Measurements from ENCODE around the gene MEIS2. TPM values are rescaled to one million over a fixed set of nuclear protein-coding genes. Genes with fewer than 3 reads are reported as not detected.
A peak's percentile ranks its signal among the peaks of the same experiment; 100 is the strongest.

Gene MEIS2
- total and polyA plus RNA-seq, 8 donors = 9.1 to 30.5 (median 14.8) TPM

- no peaks in the 10 kb centered on the region for H3K36me3 ChIP-seq
- H3K27me3 ChIP-seq = no peaks in the 10 kb centered on the region
- H3K9me3 ChIP-seq = no peaks in the 10 kb centered on the region
- no peak for DNase-seq
- no peak for TF ChIP-seq CTCF (IDR thresholded peaks at IDR 0.05)
- H3K4me1 ChIP-seq = peaks cover 14 to 28% (median 15%) of the 10 kb centered on the region in 3 donors
- no peak overlapping the region for H3K4me3 ChIP-seq
- no peak for FAIRE-seq
- WGBS, 2 donors = 62 to 76% methylated on average over 4 of the region's 4 CpGs
- intact Hi-C loops (cut with DNase I) = no loop called here
- peak; percentile 37 to 76 (median 51) for ATAC-seq
- H3K27ac ChIP-seq = peak overlapping the region in 1 of 4 donors; percentile 8
These were observed 182.7 kb downstream of the MEIS2 start for GRCh38 chr15:36917411-36918267.

GRCh38 chr15:36914960-36915808 lies 185.2 kb downstream of the MEIS2 start:
- H3K27me3 ChIP-seq = no peaks in the 10 kb centered on the region
- H3K4me1 ChIP-seq = peaks cover 14 to 35% (median 15%) of the 10 kb centered on the region in 3 donors
- DNase-seq (no peak), ATAC-seq (peak; percentile 79 to 88 (median 86)), FAIRE-seq (no peak)
- no peaks in the 10 kb centered on the region for H3K36me3 ChIP-seq
- H3K27ac ChIP-seq = peak overlapping the region in 2 of 4 donors; percentile 35 to 60
- H3K9me3 ChIP-seq = no peaks in the 10 kb centered on the region
- H3K4me3 ChIP-seq = no peak overlapping the region
- no peak for TF ChIP-seq CTCF (IDR thresholded peaks at IDR 0.05)
- intact Hi-C loops (cut with DNase I) = no loop called here
- 34 to 38% methylated on average over 3 of the region's 3 CpGs for WGBS, 2 donors

- H3K9me3 ChIP-seq = no peaks in the 10 kb centered on the region
- 35 to 39% methylated on average over 4 of the region's 4 CpGs for WGBS, 2 donors
- H3K4me1 ChIP-seq = peaks cover 14 to 35% (median 15%) of the 10 kb centered on the region in 3 donors
- intact Hi-C loops (cut with DNase I) = no loop called here
- DNase-seq = no peak
- no peak for TF ChIP-seq CTCF (IDR thresholded peaks at IDR 0.05)
- peak in 3 of 4 donors; percentile 8 to 22 (median 16) for ATAC-seq
- H3K27me3 ChIP-seq = no peaks in the 10 kb centered on the region
- H3K27ac ChIP-seq = peak overlapping the region in 2 of 4 donors; percentile 35 to 60
- no peak overlapping the region for H3K4me3 ChIP-seq
- FAIRE-seq = no peak
- H3K36me3 ChIP-seq = no peaks in the 10 kb centered on the region
These were observed 185.9 kb downstream of the MEIS2 start for GRCh38 chr15:36914466-36914865.

GRCh38 chr15:36912311-36912712 lies 188.0 kb downstream of the MEIS2 start:
- intact Hi-C loops (cut with DNase I) = no loop called here
- FAIRE-seq = no peak
- no peak overlapping the region for H3K27ac ChIP-seq
- no peaks in the 10 kb centered on the region for H3K9me3 ChIP-seq
- H3K36me3 ChIP-seq = no peaks in the 10 kb centered on the region
- 68 to 73% methylated on average over 2 of the region's 2 CpGs for WGBS, 2 donors
- no peak for ATAC-seq
- DNase-seq = no peak
- no peak overlapping the region for H3K4me3 ChIP-seq
- peaks cover 6 to 20% (median 14%) of the 10 kb centered on the region in 3 donors for H3K4me1 ChIP-seq
- no peak for TF ChIP-seq CTCF (IDR thresholded peaks at IDR 0.05)
- H3K27me3 ChIP-seq = no peaks in the 10 kb centered on the region

Data from pancreas (tissue), 10 donors.